Measurements from ENCODE around the gene COX4I1. TPM values are rescaled to one million over a fixed set of nuclear protein-coding genes. Genes with fewer than 3 reads are reported as not detected.

Gene COX4I1
- total RNA-seq, 1 experiment from 2014 or later, result 839 TPM

DNA sequence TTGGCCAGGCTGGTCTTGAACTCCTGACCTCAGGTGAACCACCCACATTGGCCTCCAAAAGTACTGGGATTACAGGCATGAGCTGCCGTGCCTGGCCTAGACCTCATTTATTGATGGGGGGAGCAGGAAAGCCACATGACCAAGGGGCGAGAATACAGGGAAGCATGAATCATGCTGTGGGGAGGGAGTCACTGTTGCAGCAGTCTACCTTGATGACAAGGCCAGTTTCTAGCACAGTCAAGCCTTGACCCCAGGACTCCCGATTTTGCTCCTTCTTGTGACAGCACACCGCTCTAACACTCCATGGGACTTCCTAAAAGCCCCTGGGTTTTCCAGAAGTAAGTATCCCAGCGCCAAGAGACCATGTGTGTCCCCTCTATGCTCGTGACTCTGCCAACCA lies 56.6 kb downstream of the COX4I1 start:
- Histone ChIP-seq H3K9me2 (ENCODE audit: insufficient read depth) (no peaks in the 10 kb centered on the region), H3K4me2 (ENCODE audit: low read length) (no peak overlapping the region), H4K20me1 (ENCODE audit: insufficient read depth) (no peaks in the 10 kb centered on the region), H3K9ac (ENCODE audit: low read length) (no peak overlapping the region), H2AFZ (ENCODE audit: low read depth, low read length, poor library complexity, severe bottlenecking) (no peak overlapping the region), H3K79me2 (ENCODE audit: insufficient read depth, low read length) (no peaks in the 10 kb centered on the region), H3K4me1 (ENCODE audit: control insufficient read depth in 1 of 2, insufficient read depth in 2 of 2, low read length in 2 of 2) (no peaks in the 10 kb centered on the region), H3K27me3 (ENCODE audit: insufficient read depth, low read length) (peaks cover 22% of the 10 kb centered on the region), H3K4me3 (replicated peaks in 1 of 2; ENCODE audit: low read depth in 1 of 2, low read length in 2 of 2) (no peak overlapping the region), H3K27ac (ENCODE audit: low read depth, low read length) (no peak overlapping the region), H3K9me3 (ENCODE audit: control insufficient read depth in 1 of 2, insufficient read depth in 1 of 2, low read depth in 1 of 2, low read length in 2 of 2) (peaks cover 0 to 7% of the 10 kb centered on the region in 2 experiments; a peak in 1 of 4 replicates), H3K36me3 (ENCODE audit: control insufficient read depth in 1 of 2, insufficient read depth in 2 of 2, low read length in 2 of 2) (no peaks in the 10 kb centered on the region)
- POLR2A ChIA-PET, result no interaction called here
- intact Hi-C loops (cut with micrococcal nuclease), result no loop called here
- no TSS peak for BruUV-seq (replicated peaks)
- RAD21 ChIA-PET (ENCODE audit: low non-redundant PET in 1 of 2, low total read pairs in 2 of 2, uncharacterized antibody in 2 of 2, unreplicated experiment in 2 of 2), result no interaction called here
- CTCF ChIA-PET, result no interaction called here
- TF ChIP-seq CBX3 (IDR thresholded peaks at IDR 0.05; ENCODE audit: low read depth), result no peak
- no peak for TF ChIP-seq EGR1 (IDR thresholded peaks at IDR 0.05; ENCODE audit: low read depth)
- no peak for TF ChIP-seq POLR2AphosphoS5 (IDR thresholded peaks at IDR 0.05; ENCODE audit: low read depth, low read length)
- TF ChIP-seq JUND (IDR thresholded peaks at IDR 0.05), result no peak
- no peak for TF ChIP-seq ELF1 (IDR thresholded peaks at IDR 0.05; ENCODE audit: borderline replicate concordance, low read depth)
- no peak for DNase-seq (ENCODE audit: low read depth, low spot score)
- ATAC-seq, result no peak

DNA sequence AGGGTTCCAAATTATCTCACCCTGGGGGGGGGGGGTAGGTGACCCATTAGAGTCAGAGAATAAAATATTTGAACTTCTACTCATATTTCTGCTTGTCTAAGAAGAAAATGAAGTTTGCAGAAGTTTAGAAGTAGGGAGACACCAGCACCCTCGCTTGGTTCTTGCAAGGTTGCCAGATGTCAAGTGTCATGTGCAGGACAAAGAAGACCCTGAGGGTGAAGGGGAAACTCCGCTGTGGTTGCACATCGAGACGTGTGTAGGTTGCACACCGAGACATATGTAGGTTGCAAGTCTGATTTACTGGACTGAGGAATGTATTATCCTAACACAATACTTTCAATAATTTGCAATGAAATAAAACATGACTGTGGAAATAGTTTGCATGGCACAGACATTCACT lies 57.1 kb downstream of the COX4I1 start:
- TF ChIP-seq ELF1 (IDR thresholded peaks at IDR 0.05; ENCODE audit: borderline replicate concordance, low read depth) (no peak), RAD21 (IDR thresholded peaks at IDR 0.05; ENCODE audit: low read depth) (no peak), SP1 (IDR thresholded peaks at IDR 0.05; ENCODE audit: low read depth) (no peak), CEBPB (IDR thresholded peaks at IDR 0.05; ENCODE audit: low read depth) (no peak)
- TF ChIP-seq, protein P1, sequence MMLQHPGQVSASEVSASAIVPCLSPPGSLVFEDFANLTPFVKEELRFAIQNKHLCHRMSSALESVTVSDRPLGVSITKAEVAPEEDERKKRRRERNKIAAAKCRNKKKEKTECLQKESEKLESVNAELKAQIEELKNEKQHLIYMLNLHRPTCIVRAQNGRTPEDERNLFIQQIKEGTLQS (IDR thresholded peaks at IDR 0.05), result no peak
- Histone ChIP-seq H4K20me1 (ENCODE audit: insufficient read depth) (no peaks in the 10 kb centered on the region), H3K9me3 (ENCODE audit: control insufficient read depth in 1 of 2, insufficient read depth in 1 of 2, low read depth in 1 of 2, low read length in 2 of 2) (peaks cover 0 to 7% of the 10 kb centered on the region in 2 experiments; a peak in 1 of 4 replicates), H3K9me2 (ENCODE audit: insufficient read depth) (no peaks in the 10 kb centered on the region), H3K9ac (ENCODE audit: low read length) (no peak overlapping the region), H2AFZ (ENCODE audit: low read depth, low read length, poor library complexity, severe bottlenecking) (no peak overlapping the region), H3K27ac (ENCODE audit: low read depth, low read length) (no peak overlapping the region), H3K4me3 (replicated peaks in 1 of 2; ENCODE audit: low read depth in 1 of 2, low read length in 2 of 2) (no peak overlapping the region), H3K4me2 (ENCODE audit: low read length) (no peak overlapping the region), H3K4me1 (ENCODE audit: control insufficient read depth in 1 of 2, insufficient read depth in 2 of 2, low read length in 2 of 2) (no peaks in the 10 kb centered on the region), H3K36me3 (ENCODE audit: control insufficient read depth in 1 of 2, insufficient read depth in 2 of 2, low read length in 2 of 2) (no peaks in the 10 kb centered on the region), H3K79me2 (ENCODE audit: insufficient read depth, low read length) (no peaks in the 10 kb centered on the region), H3K27me3 (ENCODE audit: insufficient read depth, low read length) (peaks cover 22% of the 10 kb centered on the region)
- intact Hi-C loops (cut with micrococcal nuclease), result no loop called here
- DNase-seq (ENCODE audit: low read depth, low spot score) (no peak), ATAC-seq (no peak)
- POLR2A ChIA-PET, result no interaction called here
- RAD21 ChIA-PET (ENCODE audit: low non-redundant PET in 1 of 2, low total read pairs in 2 of 2, uncharacterized antibody in 2 of 2, unreplicated experiment in 2 of 2), result no interaction called here
- CTCF ChIA-PET, result no interaction called here
- BruUV-seq (replicated peaks), result no TSS peak

Other genes with a start within 250 kb of the COX4I1 start
- 90.2 TPM for gene GSE1, start 186.4 kb upstream of the COX4I1 start, total RNA-seq (2021; ENCODE audit: unreplicated experiment)
- 53.3 TPM for gene GINS2, start 110.7 kb upstream of the COX4I1 start, total RNA-seq (2021; ENCODE audit: unreplicated experiment)
- 30.0 TPM for gene C16orf74, start 48.6 kb upstream of the COX4I1 start, total RNA-seq (2021; ENCODE audit: unreplicated experiment)
- 73.0 TPM for gene EMC8, start 151 bp upstream of the COX4I1 start, total RNA-seq (2021; ENCODE audit: unreplicated experiment)
- gene IRF8, start 99.5 kb downstream of the COX4I1 start, total RNA-seq (2021; ENCODE audit: unreplicated experiment), result 0.61 TPM

Measured in HCT116 (cell line).